Measurements from ENCODE around the gene CENPF.

GRCh38 chr1:214632091-214632490 lies 29.1 kb downstream of the CENPF start:
- TF ChIP-seq CTCF (IDR thresholded peaks at IDR 0.05; ENCODE audit: low read depth, low read length, poor library complexity, severe bottlenecking) (no peak), EZH2phosphoT487 (IDR thresholded peaks at IDR 0.05; ENCODE audit: borderline replicate concordance, low read length) (no peak)
